NB4 (cell line): ENCODE measurements around the gene DLD.

Experiments used
- MYC ChIP-seq: IDR thresholded peaks from 2 replicates; pipeline ENCODE4 v1.6.1; 2011; ENCODE audit warnings: low read depth, low read length
- POLR2A ChIP-seq: IDR thresholded peaks from 2 replicates; pipeline ENCODE4 v1.6.1; 2011; ENCODE audit warnings: mild to moderate bottlenecking; ENCODE audit not compliant: insufficient read length; ENCODE audit errors: extremely low read depth
- TF ChIP-seq, protein P1 (sequence below): IDR thresholded peaks from one replicate; pipeline ENCODE4 v1.5.1; 2012; ENCODE audit warnings: low read depth, low read length
- TF ChIP-seq, protein P2 (sequence below): IDR thresholded peaks from 2 replicates; pipeline ENCODE4 v1.6.1; 2011; ENCODE audit warnings: low read depth, low read length

DNA sequence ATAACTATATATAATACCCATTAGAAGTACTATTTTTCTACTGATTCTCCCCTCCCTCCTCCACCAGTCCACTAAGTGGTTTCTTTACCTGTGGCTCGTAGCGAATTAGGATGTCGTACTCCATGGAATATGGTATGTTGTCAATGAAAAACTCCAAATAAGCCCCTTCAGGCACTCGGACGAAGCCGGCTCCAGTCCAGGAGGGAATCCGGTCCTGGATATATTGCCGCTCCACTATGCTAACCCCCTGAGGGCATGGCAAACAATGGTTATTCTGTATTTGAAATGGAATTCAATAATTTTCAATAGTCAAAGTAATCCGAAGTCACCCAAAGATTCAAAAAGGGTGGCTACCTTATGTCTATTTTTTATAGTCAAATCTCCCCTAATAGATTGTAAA lies 71.8 kb downstream of the DLD start:
- TF ChIP-seq POLR2A: no peak
- TF ChIP-seq, protein P1, sequence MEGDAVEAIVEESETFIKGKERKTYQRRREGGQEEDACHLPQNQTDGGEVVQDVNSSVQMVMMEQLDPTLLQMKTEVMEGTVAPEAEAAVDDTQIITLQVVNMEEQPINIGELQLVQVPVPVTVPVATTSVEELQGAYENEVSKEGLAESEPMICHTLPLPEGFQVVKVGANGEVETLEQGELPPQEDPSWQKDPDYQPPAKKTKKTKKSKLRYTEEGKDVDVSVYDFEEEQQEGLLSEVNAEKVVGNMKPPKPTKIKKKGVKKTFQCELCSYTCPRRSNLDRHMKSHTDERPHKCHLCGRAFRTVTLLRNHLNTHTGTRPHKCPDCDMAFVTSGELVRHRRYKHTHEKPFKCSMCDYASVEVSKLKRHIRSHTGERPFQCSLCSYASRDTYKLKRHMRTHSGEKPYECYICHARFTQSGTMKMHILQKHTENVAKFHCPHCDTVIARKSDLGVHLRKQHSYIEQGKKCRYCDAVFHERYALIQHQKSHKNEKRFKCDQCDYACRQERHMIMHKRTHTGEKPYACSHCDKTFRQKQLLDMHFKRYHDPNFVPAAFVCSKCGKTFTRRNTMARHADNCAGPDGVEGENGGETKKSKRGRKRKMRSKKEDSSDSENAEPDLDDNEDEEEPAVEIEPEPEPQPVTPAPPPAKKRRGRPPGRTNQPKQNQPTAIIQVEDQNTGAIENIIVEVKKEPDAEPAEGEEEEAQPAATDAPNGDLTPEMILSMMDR: no peak
- TF ChIP-seq, protein P2, sequence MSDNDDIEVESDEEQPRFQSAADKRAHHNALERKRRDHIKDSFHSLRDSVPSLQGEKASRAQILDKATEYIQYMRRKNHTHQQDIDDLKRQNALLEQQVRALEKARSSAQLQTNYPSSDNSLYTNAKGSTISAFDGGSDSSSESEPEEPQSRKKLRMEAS: no peak
- no peak for TF ChIP-seq MYC
